Inferior parietal cortex (tissue), 1 donor: ENCODE results near the gene SLC25A5.
"Not testable (repeated sequence)": the region's sequence is repeated elsewhere in the genome, so short reads cannot be mapped to it uniquely, and the experiment has no call there.

Source experiments
- DNase-seq: peaks from one replicate; pipeline ENCODE4 v3.0.0-alpha.2; 2016; ENCODE audit errors: extremely low spot score

SLC25A5 gene

DNA sequence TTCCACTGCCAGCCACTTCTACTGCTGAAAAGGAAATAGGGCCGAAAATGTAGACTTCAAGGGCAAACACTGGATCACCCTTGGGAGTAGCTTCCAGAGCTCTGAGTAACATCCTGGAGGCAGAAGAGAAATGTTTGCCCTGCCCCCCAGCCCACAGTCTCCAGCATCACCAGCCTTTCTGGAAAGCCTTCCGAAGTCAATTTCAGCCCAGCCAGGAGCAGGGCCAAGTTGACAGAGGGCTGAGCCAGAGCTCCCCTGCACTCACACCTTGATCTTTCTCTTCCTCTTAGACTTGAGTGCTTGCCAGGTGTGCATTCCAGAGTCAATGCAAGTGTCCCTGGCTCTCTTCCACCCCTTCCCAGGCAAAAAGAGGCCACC, 35.2 kb downstream of the SLC25A5 start:
- DNase-seq = no peak

DNA sequence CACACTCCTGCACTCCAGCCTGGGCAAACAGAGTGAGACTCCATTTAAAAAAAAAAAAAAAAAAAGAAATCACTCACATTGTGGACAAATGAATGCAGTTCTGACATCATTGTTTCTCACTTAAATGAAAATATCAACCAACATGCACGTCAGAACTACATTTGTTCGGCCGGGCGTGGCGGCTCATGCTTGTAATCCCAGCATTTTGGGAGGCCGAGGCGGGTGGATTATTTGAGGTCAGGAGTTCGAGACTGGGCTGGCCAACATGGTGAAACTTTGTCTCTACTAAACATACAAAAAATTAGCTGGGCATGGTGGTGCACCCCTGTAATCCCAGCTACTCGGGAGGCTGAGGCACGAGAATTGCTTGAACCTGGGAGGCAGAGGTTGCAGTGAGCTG, 36.9 kb downstream of the SLC25A5 start:
- DNase-seq = not testable (repeated sequence)

DNA sequence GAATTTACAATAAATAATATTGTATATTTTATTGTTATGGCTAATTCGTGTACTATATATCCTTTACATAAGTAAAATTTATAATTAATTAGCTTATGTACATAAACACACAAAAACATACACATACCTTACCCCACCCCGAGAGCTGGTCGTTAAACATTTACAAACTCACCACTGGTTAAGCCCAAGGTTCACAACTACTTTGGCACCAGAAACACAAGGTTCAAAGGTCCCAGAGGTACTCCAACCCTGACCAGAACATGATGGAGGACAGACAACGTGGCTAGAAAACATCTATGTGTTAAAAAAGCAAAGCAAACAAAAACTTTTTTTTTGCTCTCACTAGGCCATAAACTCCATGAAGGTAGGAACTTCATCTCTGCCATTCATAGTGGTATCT, 37.7 kb downstream of the SLC25A5 start:
- no peak for DNase-seq

DNA sequence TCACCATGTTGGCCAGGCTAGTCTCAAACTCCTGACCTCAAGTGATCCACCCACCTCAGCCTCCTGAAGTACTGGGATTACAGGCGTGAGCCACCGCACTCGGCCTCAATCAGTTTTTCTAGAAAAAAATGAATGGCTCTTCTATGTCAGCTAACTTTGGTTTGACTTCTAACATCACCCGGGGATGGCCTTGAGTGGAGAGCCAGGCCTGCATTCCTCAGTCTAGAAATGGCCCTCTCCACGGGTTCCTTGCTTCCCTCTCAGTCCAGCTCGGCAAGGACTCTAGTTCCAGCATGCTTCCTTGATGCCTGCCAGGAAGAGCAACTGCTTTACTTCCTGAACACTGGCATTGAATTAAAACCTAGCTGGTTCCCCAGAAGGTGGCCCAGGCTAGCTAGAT, 39.0 kb downstream of the SLC25A5 start:
- no peak for DNase-seq

DNA sequence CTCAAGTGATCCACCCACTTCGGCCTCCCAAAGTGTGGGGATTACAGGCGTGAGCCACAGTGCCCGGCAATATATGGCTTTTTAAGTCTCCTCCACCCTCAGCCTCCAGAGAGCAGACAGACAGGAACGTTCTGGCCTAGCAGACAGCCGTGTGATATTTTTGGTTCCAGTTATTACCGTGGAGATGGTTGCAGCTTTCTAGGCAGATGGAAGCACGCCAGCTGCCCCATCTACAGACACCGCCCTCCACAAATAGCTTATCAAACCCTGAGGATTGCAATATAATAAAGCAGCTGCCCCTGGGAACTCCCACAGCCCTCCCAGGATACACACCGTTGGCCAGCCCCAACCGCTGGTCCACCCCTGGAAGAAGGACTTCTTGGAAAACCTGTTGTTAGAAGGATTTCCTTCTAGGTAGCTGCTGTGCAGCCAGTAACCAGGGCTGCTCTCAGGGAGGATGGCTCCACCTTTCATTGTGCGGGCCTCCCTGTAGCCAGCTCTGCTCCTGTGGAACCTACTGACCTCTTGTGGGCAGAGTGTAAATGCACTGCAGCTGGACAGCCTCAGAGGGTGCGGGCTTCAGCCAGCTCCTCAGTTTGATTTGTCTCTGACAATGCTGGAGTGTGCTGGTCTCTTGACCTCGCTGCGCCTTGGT, 44.0 kb downstream of the SLC25A5 start:
- DNase-seq = peak; percentile 45

DNA sequence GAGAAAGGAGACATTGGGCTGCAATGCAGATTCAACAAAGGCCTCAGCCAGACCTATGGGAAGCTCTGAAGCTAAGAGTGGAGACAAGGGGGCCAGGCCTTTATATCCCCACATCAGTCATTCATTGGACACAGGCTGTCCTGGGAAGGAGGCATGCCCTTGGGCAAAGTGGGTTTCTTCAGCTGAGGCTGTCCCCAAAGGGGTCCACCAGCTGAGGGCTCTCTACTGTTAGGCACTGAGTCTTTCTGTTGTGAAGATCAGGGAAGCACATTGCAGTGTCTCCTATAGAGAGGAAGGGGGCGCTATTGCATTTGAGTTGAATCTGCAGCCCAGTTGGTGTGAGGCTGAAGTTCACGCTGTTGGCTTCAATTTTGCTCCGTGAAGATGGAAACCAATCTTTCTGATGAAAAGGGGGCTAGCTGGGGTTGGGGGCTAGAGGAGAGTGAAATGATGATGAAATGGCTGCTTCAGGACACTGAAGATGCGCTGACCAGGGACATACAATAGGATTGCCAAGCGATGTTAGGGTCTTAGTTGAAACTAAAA, 48.0 kb downstream of the SLC25A5 start:
- DNase-seq = peak; percentile 66

DNA sequence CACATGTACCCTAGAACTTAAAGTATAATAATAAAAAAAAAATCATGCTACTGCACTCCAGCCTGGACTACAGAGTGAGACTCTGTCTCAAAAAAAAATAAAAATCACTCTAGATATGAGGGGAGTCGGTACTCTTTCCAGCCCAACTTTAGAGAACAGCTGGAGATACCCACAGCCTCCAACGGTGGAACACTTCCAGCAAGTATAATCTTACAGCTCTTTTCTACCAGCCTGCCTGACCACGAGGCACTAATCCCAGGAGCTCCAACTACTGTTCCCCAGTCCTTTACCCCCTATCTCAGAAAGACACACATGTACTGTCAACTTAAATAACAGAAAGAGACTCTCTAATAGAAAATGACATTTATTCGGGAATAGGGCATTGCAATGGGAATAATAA, 50.1 kb downstream of the SLC25A5 start:
- DNase-seq = no peak
